T-helper 22 cell (primary cell): ENCODE data around the gene PTMS.
A peak's percentile ranks its signal among the peaks of the same experiment; 100 is the strongest.
"Not testable (repeated sequence)": the region's sequence is repeated elsewhere in the genome, so short reads cannot be mapped to it uniquely, and the experiment has no call there.

Experiments used
- DNase-seq: peaks from one replicate; pipeline ENCODE4 v3.0.0-alpha.2; 2020; ENCODE audit warnings: low read depth

PTMS gene

GRCh38 chr12:6765634-6766581 lies at the start of gene PTMS:
PTMS (plus strand) TSS chr12:6766363; CDS start chr12:6766706, 343 bp downstream.
- no peak for DNase-seq

GRCh38 chr12:6716874-6717437 lies 49.2 kb upstream of the PTMS start:
- DNase-seq, result no peak

- no peak for DNase-seq
Observed at GRCh38 chr12:6722863-6723262, 43.3 kb upstream of the PTMS start.

- DNase-seq, result peak; percentile 91
Observed at GRCh38 chr12:6723607-6724408, 42.4 kb upstream of the PTMS start, which contains the start of gene COPS7A. COPS7A (plus strand) TSS chr12:6724046; CDS start chr12:6724657, 611 bp downstream.

- DNase-seq, result peak; percentile 13
Observed at GRCh38 chr12:6724409-6724797, 41.8 kb upstream of the PTMS start.

GRCh38 chr12:6725350-6725749 lies 40.8 kb upstream of the PTMS start:
- DNase-seq, result no peak

- no peak for DNase-seq
Observed at GRCh38 chr12:6729186-6729585, 37.0 kb upstream of the PTMS start.

GRCh38 chr12:6730169-6730568 lies 36.0 kb upstream of the PTMS start:
- no peak for DNase-seq

GRCh38 chr12:6734506-6735387 lies 31.4 kb upstream of the PTMS start:
- DNase-seq, result no peak

- DNase-seq, result no peak
Observed at GRCh38 chr12:6735448-6736191, 30.5 kb upstream of the PTMS start.

GRCh38 chr12:6736754-6737153 lies 29.4 kb upstream of the PTMS start:
- no peak for DNase-seq

- not testable (repeated sequence) for DNase-seq
Observed at GRCh38 chr12:6742080-6742479, 24.1 kb upstream of the PTMS start.

GRCh38 chr12:6742834-6743233 lies 23.3 kb upstream of the PTMS start:
- DNase-seq, result no peak

- DNase-seq, result not testable (repeated sequence)
Observed at GRCh38 chr12:6743300-6743699, 22.9 kb upstream of the PTMS start.

GRCh38 chr12:6745741-6746525 lies 20.2 kb upstream of the PTMS start:
- no peak for DNase-seq

- no peak for DNase-seq
Observed at GRCh38 chr12:6747216-6747615, 18.9 kb upstream of the PTMS start.

- DNase-seq, result no peak
Observed at GRCh38 chr12:6748761-6749160, 17.4 kb upstream of the PTMS start.

- no peak for DNase-seq
Observed at GRCh38 chr12:6750506-6750905, 15.7 kb upstream of the PTMS start.

- DNase-seq, result no peak
Observed at GRCh38 chr12:6751767-6752166, 14.4 kb upstream of the PTMS start.
